GM12864 (cell line): ENCODE data around the gene ITIH3.

ENCODE experiments used
- DNase-seq: peaks from one replicate; pipeline ENCODE4 v3.0.0-alpha.2; 2011; ENCODE audit warnings: low read depth
- H3K4me3 ChIP-seq: 2 replicates; pipeline ENCODE4 v1.5.1; 2011; ENCODE audit warnings: mild to moderate bottlenecking, low read depth, low read length, control low read depth
- CTCF ChIP-seq: IDR thresholded peaks from 2 replicates; pipeline ENCODE4 v1.5.1; 2011; ENCODE audit warnings: low read depth, mild to moderate bottlenecking, moderate library complexity, low read length, control low read depth, inconsistent platforms; ENCODE audit errors: missing control alignments

ITIH3 gene

DNA sequence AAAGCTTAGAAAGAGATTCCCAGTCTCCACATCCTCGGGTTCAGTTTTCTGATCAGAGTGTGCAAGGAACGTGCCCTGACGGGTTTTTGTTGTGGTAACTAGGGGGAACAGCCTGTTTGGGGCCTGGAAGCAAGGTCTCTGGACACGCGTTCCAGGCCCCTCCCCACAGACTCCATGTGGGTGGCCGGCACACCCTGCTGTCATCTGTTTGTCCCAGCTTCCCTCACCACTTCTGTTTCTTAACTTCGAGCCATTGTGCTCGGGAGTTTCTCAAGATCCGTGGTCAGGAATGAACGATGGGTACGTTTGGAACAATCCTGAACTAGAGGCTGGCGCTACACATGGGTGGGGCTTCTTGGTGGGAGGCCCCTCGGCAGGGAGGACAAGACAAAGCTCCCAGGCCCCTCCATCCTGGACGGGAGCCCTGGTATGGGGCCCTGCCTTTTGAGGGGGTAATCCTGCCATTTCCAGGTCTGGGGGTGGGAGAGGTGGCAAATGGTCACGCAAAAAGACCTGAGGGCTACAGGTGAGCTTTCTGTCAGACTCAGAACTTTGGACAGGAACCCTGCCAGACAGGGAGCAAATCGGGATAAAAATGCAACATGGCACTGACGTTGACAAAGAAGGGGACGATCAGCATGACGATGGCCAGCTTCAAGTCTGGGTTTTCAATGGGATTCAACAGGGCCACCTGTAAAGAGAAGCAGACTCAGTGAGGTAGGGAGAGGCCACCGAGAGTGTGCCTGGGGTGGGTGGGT, 48.7 kb downstream of the ITIH3 start:
- no peak for TF ChIP-seq CTCF
- DNase-seq = no peak
- H3K4me3 ChIP-seq = no peak overlapping the region

DNA sequence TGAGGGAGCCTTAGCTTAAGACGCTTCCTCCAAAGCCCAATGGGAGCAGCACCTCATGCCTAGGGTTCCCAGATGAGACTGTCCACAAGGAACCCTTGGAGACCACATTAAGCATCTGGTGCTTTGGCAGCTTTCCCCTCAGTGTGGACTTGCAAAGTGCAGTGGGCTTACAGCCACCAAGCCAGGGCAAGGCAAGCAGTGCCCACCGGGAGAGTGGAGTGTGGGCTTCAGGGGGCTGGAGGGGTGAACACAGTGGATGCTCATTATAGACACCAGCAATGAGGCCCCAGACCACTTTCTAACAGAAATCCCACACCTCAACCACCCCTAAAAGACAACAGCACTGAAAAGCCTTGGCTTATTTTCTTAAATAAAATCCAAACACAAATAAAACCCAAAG, 49.3 kb downstream of the ITIH3 start:
- H3K4me3 ChIP-seq = no peak overlapping the region
- no peak for TF ChIP-seq CTCF
- no peak for DNase-seq

DNA sequence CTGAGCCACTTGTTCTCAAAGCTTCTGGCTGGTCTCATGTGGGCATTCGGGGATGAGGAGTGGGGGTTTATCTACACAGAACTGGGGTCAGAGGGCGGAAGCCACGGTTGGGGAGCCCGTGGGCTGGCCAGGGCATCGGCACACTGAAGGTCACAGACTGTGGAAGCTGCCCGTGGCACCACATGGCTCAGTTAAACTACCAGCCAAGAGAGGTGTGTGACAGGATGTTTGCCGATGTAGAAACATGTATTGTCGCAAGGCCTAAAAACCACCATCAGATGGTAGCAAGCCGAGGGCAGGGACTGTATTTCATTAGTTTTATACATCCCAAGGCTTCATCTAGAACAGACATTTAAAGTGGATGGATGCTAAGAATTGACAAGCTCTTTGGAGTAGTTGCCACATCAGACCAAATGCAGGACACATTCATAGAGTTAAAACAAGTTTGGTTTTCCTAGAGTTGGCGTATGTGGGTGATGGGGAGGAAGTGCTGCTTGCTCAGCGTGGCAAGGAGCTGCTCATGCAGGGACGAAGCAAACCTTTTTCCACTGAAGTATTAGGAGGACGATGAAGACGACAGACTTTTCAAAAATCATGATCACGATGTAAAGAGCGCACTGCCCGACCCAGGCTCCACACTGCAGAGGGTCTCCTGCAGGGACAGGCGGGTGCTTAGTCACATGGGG, 49.8 kb downstream of the ITIH3 start:
- H3K4me3 ChIP-seq = no peak overlapping the region
- no peak for TF ChIP-seq CTCF
- no peak for DNase-seq

DNA sequence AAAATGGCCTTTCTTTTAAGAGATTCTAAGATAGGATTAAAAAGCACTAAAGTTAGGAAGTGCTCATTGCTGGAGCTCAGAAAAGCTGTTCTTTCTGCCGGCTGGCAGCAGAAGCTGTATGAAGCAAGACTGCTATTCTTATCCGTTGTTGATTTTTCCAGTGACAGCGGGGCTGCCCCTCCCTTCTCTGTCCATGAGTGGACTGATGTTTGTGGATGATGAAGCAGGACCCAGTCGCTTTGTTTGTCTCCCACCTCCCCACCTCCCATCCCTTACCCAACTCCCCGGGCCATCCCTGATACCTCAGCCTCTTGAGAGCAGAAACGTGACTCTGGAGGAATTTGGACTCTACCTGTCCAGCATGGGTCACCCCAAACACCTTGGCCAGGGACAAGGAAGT, 50.6 kb downstream of the ITIH3 start:
- TF ChIP-seq CTCF = no peak
- no peak overlapping the region for H3K4me3 ChIP-seq
- no peak for DNase-seq

DNA sequence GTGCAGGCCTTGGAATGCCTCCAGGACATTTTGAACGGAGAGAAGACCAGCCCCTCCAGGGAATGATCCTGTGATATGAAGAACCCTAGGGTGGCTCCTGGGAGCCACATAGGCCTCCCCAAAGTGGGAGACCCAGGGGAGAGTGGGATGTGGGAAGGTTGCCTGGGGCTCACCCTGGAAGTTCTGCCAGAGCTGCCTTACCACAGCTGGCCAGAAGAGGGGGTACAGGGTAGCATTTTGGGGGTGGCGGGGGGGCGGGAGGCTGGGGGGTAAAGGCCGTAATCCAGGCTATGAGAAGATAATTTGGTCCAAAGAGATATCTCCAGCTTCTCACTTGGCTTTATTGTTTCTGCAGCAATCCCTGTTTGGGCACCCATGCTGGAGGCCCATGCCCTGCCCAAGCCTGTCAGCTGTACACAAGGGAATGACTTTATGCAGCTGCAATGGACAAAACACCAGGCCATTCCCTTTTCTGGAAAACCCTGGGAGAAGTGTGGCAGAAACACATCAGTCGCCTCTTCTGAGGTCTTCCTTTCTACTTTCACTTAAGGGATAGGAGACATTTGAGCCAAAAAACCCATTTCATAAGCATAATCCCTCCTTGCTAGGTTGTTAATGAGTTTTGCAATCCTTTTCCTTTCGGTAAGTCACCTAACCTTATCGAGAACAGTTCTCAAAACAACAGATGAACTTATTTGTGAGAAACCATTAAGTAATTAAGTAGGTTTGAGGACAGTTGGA, 51.3 kb downstream of the ITIH3 start:
- TF ChIP-seq CTCF = peak; percentile 54
- no peak overlapping the region for H3K4me3 ChIP-seq
- no peak for DNase-seq

DNA sequence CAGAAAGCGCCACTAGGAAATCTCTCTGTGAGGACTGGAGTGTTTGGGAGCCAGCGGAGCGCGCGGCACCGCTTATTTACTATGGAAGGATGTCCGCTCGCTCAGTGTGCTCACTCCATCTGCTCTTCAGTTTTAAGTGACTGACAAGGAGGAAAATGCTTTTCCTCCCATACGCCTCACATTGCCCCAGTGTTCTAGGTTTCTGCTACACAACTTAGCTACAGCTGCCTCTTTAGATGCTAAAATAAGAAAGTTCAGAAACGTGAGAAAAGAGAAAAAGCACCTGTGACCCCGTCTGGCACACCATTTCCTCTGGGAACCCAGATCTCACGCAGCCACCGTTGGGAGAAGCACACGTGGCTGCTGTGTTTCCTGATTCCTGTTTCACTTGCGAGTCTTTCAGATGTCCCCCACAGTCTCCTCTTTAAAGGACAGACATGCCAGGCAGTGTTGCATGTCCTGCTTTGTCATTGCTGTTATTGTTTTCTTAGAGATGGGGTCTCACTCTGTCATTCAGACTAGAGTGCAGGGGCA, 51.9 kb downstream of the ITIH3 start:
- DNase-seq = no peak
- H3K4me3 ChIP-seq = no peak overlapping the region
- no peak for TF ChIP-seq CTCF
